ENCODE results near the gene UCK1.

The UCK1 gene

GRCh38 chr9:131575946-131576853 is 45.1 kb upstream of the UCK1 start:
- no peak for TF ChIP-seq CTCF (IDR thresholded peaks at IDR 0.05)

- no peak for TF ChIP-seq CTCF (IDR thresholded peaks at IDR 0.05)
Observed at GRCh38 chr9:131574730-131575640, 43.9 kb upstream of the UCK1 start.

GRCh38 chr9:131567910-131568309 is 36.8 kb upstream of the UCK1 start:
- TF ChIP-seq CTCF (IDR thresholded peaks at IDR 0.05) = no peak

- no peak for TF ChIP-seq CTCF (IDR thresholded peaks at IDR 0.05)
Observed at GRCh38 chr9:131566158-131566557, 35.1 kb upstream of the UCK1 start.

GRCh38 chr9:131565369-131565768 is 34.3 kb upstream of the UCK1 start:
- TF ChIP-seq CTCF (IDR thresholded peaks at IDR 0.05) = no peak

GRCh38 chr9:131562032-131562959 is 31.2 kb upstream of the UCK1 start:
- TF ChIP-seq CTCF (IDR thresholded peaks at IDR 0.05) = no peak

Data from LNCAP (cell line).